Testis (tissue), 2 donors: ENCODE data around the gene LIPT1.

ENCODE experiments used
- POLR2A ChIP-seq: fragments of 450-650 bp; IDR thresholded peaks from one replicate; pipeline ENCODE4 v1.6.1; 2017; ENCODE audit warnings: antibody characterized with exemption, mild to moderate bottlenecking, moderate library complexity
- TF ChIP-seq, protein P1 (sequence below), 3 experiments: fragments of 450-650 bp in 2 of 3; fragments of 200-600 bp in 1 of 3; sonication (generic) in 1 of 3; IDR thresholded peaks; one replicate each; pipeline ENCODE4 v1.5.1; 2016 to 2019; ENCODE audit warnings: antibody characterized with exemption in 3 of 3, mild to moderate bottlenecking in 2 of 3, moderate library complexity in 1 of 3

DNA sequence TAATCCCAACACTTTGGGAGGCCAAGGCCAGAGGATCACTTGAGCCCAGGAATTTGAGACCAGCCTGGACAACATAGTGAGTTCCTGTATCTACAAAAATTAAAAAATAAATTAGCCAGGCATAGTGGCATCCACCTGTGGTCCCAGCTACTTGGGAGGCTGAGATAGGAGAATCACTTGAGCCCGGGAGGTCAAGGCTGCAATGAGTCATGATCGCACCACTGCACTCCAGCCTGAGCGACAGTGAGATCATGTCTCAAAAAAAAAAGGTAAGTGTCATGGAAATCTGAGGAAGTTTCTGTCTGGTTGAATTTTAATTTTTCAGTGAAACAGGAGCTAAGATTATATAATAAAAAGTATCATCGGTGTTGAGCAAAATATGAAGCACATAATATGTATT, 15.8 kb upstream of the LIPT1 start:
- TF ChIP-seq, protein P1, sequence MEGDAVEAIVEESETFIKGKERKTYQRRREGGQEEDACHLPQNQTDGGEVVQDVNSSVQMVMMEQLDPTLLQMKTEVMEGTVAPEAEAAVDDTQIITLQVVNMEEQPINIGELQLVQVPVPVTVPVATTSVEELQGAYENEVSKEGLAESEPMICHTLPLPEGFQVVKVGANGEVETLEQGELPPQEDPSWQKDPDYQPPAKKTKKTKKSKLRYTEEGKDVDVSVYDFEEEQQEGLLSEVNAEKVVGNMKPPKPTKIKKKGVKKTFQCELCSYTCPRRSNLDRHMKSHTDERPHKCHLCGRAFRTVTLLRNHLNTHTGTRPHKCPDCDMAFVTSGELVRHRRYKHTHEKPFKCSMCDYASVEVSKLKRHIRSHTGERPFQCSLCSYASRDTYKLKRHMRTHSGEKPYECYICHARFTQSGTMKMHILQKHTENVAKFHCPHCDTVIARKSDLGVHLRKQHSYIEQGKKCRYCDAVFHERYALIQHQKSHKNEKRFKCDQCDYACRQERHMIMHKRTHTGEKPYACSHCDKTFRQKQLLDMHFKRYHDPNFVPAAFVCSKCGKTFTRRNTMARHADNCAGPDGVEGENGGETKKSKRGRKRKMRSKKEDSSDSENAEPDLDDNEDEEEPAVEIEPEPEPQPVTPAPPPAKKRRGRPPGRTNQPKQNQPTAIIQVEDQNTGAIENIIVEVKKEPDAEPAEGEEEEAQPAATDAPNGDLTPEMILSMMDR (IDR thresholded peaks at IDR 0.05): no peak
- TF ChIP-seq POLR2A: no peak
